Stimulated activated CD4-positive, alpha-beta T cell treated with anti-CD3 and anti-CD28 coated beads, TNF-alpha, amount 100 ng/mL, for 1 hour (primary cell): Measurements from ENCODE around the gene IGF2BP1.
"Not testable (repeated sequence)": the region's sequence is repeated elsewhere in the genome, so short reads cannot be mapped to it uniquely, and the experiment has no call there.

ENCODE experiments used
- DNase-seq, 3 donors: peaks; one replicate each; pipeline ENCODE4 v3.0.0-alpha.2; 2020; ENCODE audit warnings: low read depth in 3 of 3, low spot score in 1 of 3

Gene IGF2BP1

GRCh38 chr17:48995974-48996721, 1.0 kb upstream of the IGF2BP1 start:
- no peak for DNase-seq

DNA sequence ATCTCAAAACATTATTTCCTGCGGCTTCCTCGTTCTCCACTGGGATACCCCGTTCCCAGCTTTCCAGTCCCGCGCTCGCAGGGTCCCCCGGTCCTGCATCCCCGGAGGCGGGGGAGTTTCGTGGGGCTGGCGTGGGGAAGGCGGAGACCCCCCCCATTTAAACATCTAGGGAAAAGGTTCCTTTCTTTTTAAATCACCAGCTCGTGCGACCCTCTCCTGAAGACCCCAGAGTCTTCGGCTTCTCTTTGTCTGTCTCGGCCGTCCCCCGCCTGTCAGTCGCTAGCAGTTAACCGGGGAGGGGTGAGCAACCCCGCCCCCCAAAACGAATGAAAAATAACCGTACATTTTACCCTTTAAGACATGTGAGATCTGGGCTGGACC, 473 bp upstream of the IGF2BP1 start:
- DNase-seq, result no peak

- DNase-seq, result no peak
Observed at GRCh38 chr17:48997827-48998586, 822 bp downstream of the IGF2BP1 start.

GRCh38 chr17:48998587-48999440, 1.6 kb downstream of the IGF2BP1 start:
- no peak for DNase-seq

GRCh38 chr17:49000943-49001342, 3.8 kb downstream of the IGF2BP1 start:
- DNase-seq, result no peak

DNA sequence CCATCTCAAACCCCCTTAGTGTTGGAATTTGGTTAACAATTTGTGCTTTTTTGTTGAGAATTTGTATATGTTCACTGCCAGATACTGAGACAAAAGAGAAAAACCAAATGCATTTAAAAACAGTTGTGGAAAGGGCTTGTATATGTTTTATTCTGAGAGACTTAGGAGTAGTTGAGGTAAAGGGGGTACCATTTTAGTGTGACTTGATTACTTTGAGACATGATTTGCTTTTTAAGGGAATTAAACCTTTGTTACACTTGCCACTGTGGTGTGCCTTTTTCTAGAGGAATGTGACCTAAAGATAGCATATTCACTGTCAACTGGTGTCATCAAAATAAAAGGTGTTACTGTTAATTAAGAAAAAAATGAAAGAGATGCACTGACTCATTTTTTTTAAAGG, 4.5 kb downstream of the IGF2BP1 start:
- DNase-seq, result no peak

DNA sequence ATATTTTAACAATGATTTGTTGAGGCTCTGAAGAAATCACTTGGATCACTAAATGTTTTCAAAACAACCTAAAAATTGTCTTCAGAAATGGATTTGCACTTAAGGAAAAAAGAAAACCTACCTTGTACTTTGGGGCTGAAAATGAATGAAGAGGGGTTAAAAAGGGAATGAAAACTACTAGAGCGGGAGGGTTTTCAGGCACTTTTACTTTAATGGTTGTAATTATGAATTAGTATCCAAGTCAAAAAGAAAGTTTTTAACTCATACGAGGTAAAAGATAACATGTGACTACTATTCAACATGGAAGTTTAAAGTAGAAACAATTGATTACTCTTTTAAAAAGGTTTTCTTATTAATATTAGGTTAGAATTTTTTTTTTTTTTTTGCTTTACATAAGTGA, 5.1 kb downstream of the IGF2BP1 start:
- no peak for DNase-seq

GRCh38 chr17:49002766-49003165, 5.6 kb downstream of the IGF2BP1 start:
- DNase-seq, result no peak

DNA sequence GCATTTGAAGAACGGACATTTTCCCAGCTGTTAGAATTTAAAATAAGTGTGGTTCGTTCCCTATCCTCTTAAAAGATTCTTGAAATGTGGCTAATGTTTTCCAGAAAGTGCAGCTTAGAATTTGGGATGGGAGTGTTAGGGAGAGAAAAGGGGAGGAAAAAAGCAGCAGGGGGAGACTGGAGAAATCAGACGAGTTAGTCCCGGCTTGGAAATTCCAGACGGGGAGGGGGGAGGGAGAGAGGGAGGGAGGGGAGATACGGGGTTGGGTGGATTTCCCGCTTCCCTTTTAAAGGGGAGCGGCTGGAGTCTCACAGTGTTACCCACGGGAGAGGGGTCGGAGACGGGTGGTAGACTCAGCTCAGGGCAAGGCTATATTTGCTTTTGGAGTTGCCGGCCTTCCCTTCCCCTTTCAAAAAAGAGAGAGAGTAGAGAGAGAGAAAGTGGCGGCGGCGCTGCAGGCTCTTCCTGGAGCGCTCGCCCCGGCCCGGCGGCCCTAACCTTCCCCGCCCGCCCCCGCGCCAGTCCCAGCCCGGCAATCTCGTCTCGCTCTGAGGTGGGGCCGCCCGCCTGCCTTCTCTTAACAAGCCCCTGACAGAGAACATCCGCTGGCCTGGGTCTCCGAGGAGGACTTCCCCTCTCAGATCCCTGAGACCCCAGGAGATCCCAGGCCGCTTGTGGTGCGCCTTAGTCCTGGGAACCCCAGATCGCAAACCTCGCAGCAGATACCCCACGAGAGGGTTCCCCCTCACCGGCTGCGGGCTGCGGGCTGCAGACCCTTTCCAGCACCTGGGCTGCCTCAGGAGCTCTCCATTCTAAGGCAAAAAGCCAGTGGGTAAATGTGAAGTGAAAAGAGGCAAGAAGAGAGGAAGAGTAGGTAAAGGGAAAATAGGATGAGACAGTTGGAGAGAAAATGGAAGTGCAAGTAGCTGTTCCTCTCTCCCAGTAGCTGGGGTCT, 6.6 kb downstream of the IGF2BP1 start:
- no peak for DNase-seq

GRCh38 chr17:49005140-49005539, 8.0 kb downstream of the IGF2BP1 start:
- DNase-seq, result no peak

- not testable (repeated sequence) for DNase-seq
Observed at GRCh38 chr17:49008908-49009307, 11.7 kb downstream of the IGF2BP1 start.

DNA sequence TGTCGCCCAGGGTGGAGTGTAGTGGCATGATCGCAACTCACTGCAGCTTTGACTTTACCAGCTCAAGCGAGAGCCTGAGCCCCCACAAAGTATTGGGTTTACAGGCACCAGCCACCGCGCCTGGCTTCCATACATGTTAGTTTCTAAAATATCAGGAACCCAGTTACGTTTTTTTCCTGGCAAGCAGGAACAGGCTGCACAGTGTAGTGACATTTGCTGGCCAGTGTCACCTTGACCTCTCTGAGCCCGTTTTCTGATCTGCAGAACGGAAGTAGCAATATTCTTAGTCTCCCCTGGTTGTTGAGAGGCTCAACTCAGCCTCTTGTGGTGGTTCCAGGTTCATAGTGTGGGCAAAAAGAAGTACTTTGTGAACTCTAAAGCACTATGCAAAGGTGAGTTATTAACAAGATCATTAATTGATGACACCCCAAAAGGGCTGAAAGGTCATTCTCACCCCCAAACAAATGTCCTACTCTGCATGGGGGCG, 15.6 kb downstream of the IGF2BP1 start:
- no peak for DNase-seq

DNA sequence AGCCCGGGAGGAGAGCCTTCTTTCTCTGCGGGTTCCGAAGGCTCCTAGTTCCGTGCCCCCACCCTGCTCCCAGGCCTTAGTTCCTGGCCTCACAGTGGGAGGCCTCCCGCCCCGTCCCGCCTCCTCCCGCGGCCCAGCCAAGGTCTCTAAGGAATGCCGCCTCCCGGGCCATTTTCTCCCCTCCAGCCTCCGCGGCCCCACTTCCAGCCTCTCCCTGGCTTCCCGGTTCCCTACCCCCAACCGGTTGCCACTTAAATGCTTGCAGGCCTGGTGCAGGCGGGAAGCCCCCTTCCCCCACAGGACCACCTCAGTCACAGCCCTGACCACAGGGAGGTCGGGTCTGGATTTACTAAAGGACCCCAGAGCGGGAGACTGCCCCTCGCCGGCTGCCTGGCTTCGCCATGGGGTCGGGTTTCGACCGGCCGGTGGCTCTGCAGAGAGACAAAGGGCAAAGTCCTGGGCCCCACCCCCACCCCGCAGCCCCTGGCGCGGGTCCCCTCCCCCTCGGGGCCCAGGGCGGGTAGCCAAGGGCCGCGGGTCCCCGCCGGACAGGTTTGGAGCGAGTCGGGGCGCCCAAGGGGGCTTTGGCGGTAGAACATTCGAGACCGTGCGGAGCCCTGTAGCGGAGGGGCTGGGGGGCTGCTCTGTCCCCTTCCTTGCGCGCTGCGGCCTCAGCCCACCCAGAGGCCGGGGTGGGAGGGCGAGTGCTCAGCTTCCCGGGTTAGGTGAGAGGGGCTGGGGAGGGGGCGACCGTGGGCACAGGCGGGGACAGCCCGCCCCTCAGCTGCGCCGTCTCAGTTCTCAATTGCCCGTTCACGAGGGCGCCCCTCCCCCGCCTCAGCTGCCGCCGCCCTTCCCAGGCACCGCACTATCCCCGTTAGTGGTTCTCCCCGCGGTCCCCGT, 16.4 kb downstream of the IGF2BP1 start:
- DNase-seq, result no peak

- DNase-seq, result no peak
Observed at GRCh38 chr17:49015179-49015923, 18.2 kb downstream of the IGF2BP1 start.

DNA sequence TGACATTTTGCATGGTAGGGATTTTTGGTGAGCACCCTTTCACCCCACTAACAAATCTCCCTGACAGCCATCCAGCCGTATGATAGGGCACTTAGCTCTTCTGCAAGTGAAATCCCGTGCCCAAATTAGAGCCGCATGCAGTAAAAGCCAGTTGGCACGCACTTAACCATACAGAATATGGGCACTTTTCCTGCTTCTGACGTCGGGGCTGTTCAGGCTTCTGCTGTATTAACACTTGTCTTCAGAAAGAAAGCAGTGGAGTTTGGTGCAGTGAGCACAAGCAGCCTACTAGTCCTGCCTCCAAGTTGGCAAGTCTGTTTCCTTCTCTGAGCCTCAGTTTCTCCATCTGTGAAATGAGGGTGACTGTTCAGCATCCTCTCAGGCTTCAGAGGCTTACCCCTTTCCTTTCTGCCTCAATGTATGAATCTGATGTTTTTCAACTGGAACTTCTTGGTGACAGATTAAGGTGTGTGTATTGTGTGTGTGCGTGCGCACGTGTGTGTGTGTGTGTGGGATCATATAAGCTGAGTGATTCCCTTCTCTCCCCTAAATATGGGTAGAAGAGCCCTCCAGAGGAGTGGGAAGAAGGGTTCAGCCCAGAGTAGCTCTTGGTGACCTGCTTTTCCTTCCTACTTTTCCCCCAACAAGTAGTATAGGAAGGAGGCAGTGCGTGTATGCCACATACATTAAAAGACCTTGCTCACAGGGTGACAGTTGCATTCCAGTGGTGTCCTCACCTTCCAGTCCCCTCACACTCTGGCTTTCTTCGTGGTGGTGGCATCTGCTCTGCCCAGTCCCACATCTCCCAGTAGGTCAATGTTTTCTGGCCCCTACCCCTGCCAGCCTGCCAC, 19.0 kb downstream of the IGF2BP1 start:
- no peak for DNase-seq

- DNase-seq, result no peak
Observed at GRCh38 chr17:49016775-49017463, 19.7 kb downstream of the IGF2BP1 start.

GRCh38 chr17:49018116-49018612, 21.0 kb downstream of the IGF2BP1 start:
- DNase-seq, result no peak
